GM18505 (cell line): ENCODE measurements around the gene ADO.

Experiments
- ATAC-seq: cut with Tn5 transposase; IDR thresholded peaks from one replicate; pipeline ENCODE4 v1.9.1; 2021; ENCODE audit not compliant: unreplicated experiment
- POLR2A ChIP-seq: IDR thresholded peaks from 4 replicates; pipeline ENCODE4 v1.6.1; 2011; ENCODE audit warnings: borderline replicate concordance; ENCODE audit not compliant: insufficient read depth, insufficient read length; ENCODE audit errors: extremely low read depth

The ADO gene

GRCh38 chr10:62847433-62847832, 42.9 kb downstream of the ADO start:
- ATAC-seq: no peak

DNA sequence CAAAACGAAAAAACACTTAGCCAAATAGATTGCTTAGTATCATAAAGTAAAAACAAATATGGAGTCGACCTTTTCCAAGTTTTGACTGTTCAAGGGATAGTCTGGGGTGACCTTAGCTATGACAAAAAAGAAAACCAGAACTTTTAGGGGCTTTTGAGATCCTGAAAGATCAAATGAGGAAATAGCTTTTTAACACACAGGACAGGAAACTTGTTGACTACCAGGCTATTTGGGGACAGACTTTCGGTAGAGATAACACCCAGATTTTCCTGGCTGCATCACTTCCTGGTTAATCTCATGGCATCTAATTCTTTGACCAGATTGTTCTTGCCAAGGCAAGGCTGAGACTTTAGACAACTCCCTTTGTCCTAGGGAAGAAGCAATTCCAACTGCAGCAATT, 46.1 kb downstream of the ADO start:
- no peak for ATAC-seq
- TF ChIP-seq POLR2A: no peak

More at GRCh38 chr10:62847433-62847832, 42.9 kb downstream of the ADO start:
- no peak for TF ChIP-seq POLR2A

DNA sequence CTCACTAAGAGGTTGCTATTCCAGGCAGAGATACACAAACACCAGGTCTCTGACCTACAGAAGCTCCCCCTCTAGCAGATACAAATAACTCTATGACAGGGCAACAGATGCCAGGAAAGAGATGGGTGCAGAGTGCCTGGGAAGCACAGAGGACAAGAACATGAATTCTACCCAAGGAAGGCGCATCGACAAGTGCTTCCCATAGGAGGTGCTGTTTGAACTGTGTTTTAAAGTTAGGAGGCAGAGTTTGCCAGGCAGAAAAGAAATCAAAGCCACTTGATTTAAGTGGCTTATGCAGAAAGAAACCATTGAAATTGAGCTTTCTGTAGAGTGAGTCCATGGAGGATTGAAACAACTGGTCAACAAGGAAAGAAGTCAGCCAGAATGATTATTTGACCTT, 46.9 kb downstream of the ADO start:
- no peak for ATAC-seq
- TF ChIP-seq POLR2A: no peak

DNA sequence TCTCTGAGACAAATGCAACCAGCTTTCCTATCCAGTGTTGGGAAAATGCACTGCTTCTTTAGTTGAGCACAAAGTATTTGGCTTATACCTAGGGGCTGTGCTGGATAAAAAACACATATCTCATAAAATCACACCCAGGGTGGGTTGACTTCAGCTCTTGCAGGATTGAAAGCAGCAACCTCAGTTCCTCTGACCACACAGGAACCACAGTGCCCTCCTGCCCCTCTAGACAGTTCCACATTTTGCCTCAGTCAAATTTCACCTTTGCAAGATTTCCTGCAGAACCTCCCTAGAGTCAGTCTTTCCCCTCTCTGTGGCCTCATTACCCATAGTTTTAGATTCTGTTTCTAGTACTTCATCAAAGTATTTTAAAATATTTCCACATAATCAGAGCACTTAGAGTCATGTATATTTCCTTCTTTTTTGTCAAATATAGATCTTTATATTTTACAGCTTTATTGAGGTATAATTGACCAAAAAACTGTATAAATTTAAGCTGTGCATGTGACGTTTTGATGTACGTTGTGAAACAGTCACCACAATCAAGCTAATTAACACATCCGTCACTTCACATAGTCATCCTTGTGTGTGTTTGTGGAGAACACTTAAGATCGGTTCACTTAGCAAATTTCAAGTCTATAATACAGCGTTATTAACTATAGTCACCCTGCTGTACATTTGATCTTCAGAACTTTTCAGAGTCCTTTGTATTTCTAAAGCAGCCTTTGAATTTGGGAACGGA, 48.6 kb downstream of the ADO start:
- peak; percentile 66 for ATAC-seq
- no peak for TF ChIP-seq POLR2A

GRCh38 chr10:62853710-62854109, 49.2 kb downstream of the ADO start:
- no peak for TF ChIP-seq POLR2A
- peak; percentile 26 for ATAC-seq

DNA sequence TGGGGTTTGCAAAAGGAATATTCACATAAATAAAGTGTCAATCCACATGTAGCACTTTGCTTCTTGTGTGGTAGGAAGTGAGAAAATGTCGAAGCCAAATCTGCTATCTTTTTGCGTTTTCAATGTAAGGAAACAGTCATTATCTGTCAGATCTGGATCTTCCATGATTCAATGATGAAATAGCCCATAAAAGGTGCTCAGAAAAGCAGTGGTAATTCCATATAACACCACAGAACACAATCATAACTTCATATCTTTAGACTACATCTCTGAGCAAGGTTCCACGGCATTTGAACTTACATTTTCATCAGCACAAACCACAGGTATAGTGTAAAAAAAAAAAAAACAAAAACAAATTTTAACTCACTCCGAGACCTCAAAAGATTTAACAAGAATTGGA, 51.5 kb downstream of the ADO start:
- no peak for ATAC-seq
- TF ChIP-seq POLR2A: no peak
